HCT116 (cell line): ENCODE measurements around the gene NME9. TPM values are rescaled to one million over a fixed set of nuclear protein-coding genes. Genes with fewer than 3 reads are reported as not detected.

ENCODE experiments used
- ATAC-seq: fragments of 200-7000 bp; cut with Tn5 transposase; 2 replicates; pipeline ENCODE4 v1.9.1; 2020; ENCODE audit warnings: mild to moderate bottlenecking, moderate library complexity
- BruUV-seq: library from RNA; stranded (reverse); fragments of 400-500 nt; replicated peaks from 2 replicates; lab custom pipeline; 2021; lab: Mats Ljungman, UMichigan
- CTCF ChIA-PET: fragments of 300-600 bp; sonication (Branson Sonifier 250); formaldehyde crosslinking; loops from one replicate; lab custom pipeline; 2021; ENCODE audit warnings: antibody characterized with exemption; lab: Charles Lee
- POLR2A ChIA-PET: fragments of 300-600, 350-600 bp; sonication (Branson Sonifier 250); formaldehyde crosslinking; loops from one replicate; lab custom pipeline; 2021; ENCODE audit warnings: antibody characterized with exemption; lab: Charles Lee
- RAD21 ChIA-PET, 2 experiments: fragments of 300-600 bp; sonication (Branson Sonifier 250); formaldehyde crosslinking; loops; one replicate each; lab custom pipeline; 2023; ENCODE audit warnings: low total read pairs in 2 of 2; ENCODE audit not compliant: uncharacterized antibody in 2 of 2, unreplicated experiment in 2 of 2, low non-redundant PET in 1 of 2; lab: Charles Lee
- DNase-seq: peaks from one replicate; pipeline ENCODE4 v3.0.0-alpha.2; 2010; ENCODE audit warnings: low read depth, low spot score
- H2AFZ ChIP-seq: fragments of 200-600 bp; shearing (Covaris generic), sonication (generic); 2 replicates; pipeline ENCODE4 v1.6.1; 2017; ENCODE audit warnings: low read depth, mixed run types, mixed read lengths, antibody characterized with exemption, low read length; ENCODE audit not compliant: poor library complexity, severe bottlenecking
- H3K27ac ChIP-seq: 2 replicates; pipeline ENCODE4 v1.5.1; 2012; ENCODE audit warnings: low read depth, low read length
- H3K27me3 ChIP-seq: fragments of 200-600 bp; sonication (generic); 2 replicates; pipeline ENCODE4 v1.6.1; 2016; ENCODE audit warnings: mixed run types, low read length, mixed read lengths; ENCODE audit not compliant: insufficient read depth
- H3K36me3 ChIP-seq, 2 experiments: fragments of 200-500 bp in 1 of 2; fragments of 200-600 bp in 1 of 2; sonication (Bioruptor generic) in 1 of 2; sonication (generic) in 1 of 2; 2 replicates each; pipeline versions ENCODE4 v1.5.1 to v1.6.1; 2014 to 2016; ENCODE audit warnings: low read length in 2 of 2, inconsistent platforms in 1 of 2, mixed read lengths in 1 of 2, mixed run types in 1 of 2; ENCODE audit not compliant: insufficient read depth in 2 of 2, control insufficient read depth in 1 of 2
- H3K4me1 ChIP-seq, 2 experiments: fragments of 200-600 bp in 1 of 2; sonication (generic) in 1 of 2; 2 replicates each; pipeline versions ENCODE4 v1.5.1 to v1.6.1; 2012 to 2017; ENCODE audit warnings: low read length in 2 of 2, inconsistent platforms in 1 of 2, mild to moderate bottlenecking in 1 of 2, mixed read lengths in 1 of 2, mixed run types in 1 of 2, moderate library complexity in 1 of 2; ENCODE audit not compliant: insufficient read depth in 2 of 2, control insufficient read depth in 1 of 2
- H3K4me2 ChIP-seq: fragments of 200-600 bp; sonication (generic); 2 replicates; pipeline ENCODE4 v1.6.1; 2017; ENCODE audit warnings: mixed run types, low read length, mixed read lengths
- H3K4me3 ChIP-seq, 2 experiments: fragments of 200-600 bp in 1 of 2; sonication (generic) in 1 of 2; replicated peaks in 1 of 2; 2 replicates each; pipeline ENCODE4 v1.5.1; 2011 to 2016; ENCODE audit warnings: low read length in 2 of 2, control low read depth in 1 of 2, low read depth in 1 of 2, mild to moderate bottlenecking in 1 of 2, mixed read lengths in 1 of 2, mixed run types in 1 of 2
- H3K79me2 ChIP-seq: fragments of 200-600 bp; sonication (generic); 2 replicates; pipeline ENCODE4 v1.6.1; 2017; ENCODE audit warnings: mild to moderate bottlenecking, mixed run types, low read length, moderate library complexity, mixed read lengths; ENCODE audit not compliant: insufficient read depth
- H3K9ac ChIP-seq: fragments of 200-600 bp; sonication (generic); 2 replicates; pipeline ENCODE4 v1.6.1; 2016; ENCODE audit warnings: low read length, mixed read lengths
- H3K9me2 ChIP-seq: fragments of 200-600 bp; sonication (generic), shearing (Covaris generic); 2 replicates; pipeline ENCODE4 v1.6.1; 2017; ENCODE audit warnings: mixed run types, mild to moderate bottlenecking, moderate library complexity; ENCODE audit not compliant: insufficient read depth
- H3K9me3 ChIP-seq, 2 experiments: fragments of 200-500 bp in 1 of 2; fragments of 200-600 bp in 1 of 2; sonication (Bioruptor generic) in 1 of 2; sonication (generic) in 1 of 2; 2 replicates each; pipeline ENCODE4 v1.6.1; 2014 to 2017; ENCODE audit warnings: low read length in 2 of 2, mixed read lengths in 2 of 2, inconsistent platforms in 1 of 2, low read depth in 1 of 2, mild to moderate bottlenecking in 1 of 2, mixed run types in 1 of 2, moderate library complexity in 1 of 2; ENCODE audit not compliant: control insufficient read depth in 1 of 2, insufficient read depth in 1 of 2
- H4K20me1 ChIP-seq: fragments of 200-600 bp; sonication (generic), shearing (Covaris generic); 2 replicates; pipeline ENCODE4 v1.6.1; 2017; ENCODE audit warnings: mixed run types, mild to moderate bottlenecking, moderate library complexity; ENCODE audit not compliant: insufficient read depth
- CTCF ChIP-seq, 3 experiments: fragments of 200-600 bp in 1 of 3; sonication (generic) in 1 of 3; IDR thresholded peaks in 2 of 3; conservative IDR thresholded peaks in 1 of 3; 2 replicates each; pipeline ENCODE4 v1.5.1; 2012 to 2017; ENCODE audit warnings: low read depth in 2 of 3, low read length in 2 of 3, antibody characterized with exemption in 1 of 3, borderline replicate concordance in 1 of 3, control low read depth in 1 of 3, mild to moderate bottlenecking in 1 of 3, mixed read lengths in 1 of 3, mixed run types in 1 of 3, moderate library complexity in 1 of 3; ENCODE audit not compliant: insufficient read depth in 1 of 3
- RAD21 ChIP-seq: IDR thresholded peaks from 2 replicates; pipeline ENCODE4 v1.6.1; 2012; ENCODE audit warnings: low read depth, mild to moderate bottlenecking
- SP1 ChIP-seq: IDR thresholded peaks from 2 replicates; pipeline ENCODE4 v1.6.1; 2012; ENCODE audit warnings: low read depth
- TCF7L2 ChIP-seq: IDR thresholded peaks from 2 replicates; pipeline ENCODE4 v1.7.0; 2011; ENCODE audit warnings: borderline replicate concordance, inconsistent platforms; ENCODE audit not compliant: insufficient read depth, insufficient read length; ENCODE audit errors: extremely low read depth
- intact Hi-C: fragments of 100-400 bp; cut with micrococcal nuclease; formaldehyde crosslinking; loops from 2 replicates; pipeline ENCODE4 v1.10.0; 2022
- total RNA-seq: library from RNA; stranded (reverse); gene quantifications from one replicate; pipeline ENCODE4 v1.2.1, GENCODE V29; 2021; ENCODE audit not compliant: unreplicated experiment

The NME9 gene
- total RNA-seq, 1 experiment from 2014 or later, result 0.79 TPM

DNA sequence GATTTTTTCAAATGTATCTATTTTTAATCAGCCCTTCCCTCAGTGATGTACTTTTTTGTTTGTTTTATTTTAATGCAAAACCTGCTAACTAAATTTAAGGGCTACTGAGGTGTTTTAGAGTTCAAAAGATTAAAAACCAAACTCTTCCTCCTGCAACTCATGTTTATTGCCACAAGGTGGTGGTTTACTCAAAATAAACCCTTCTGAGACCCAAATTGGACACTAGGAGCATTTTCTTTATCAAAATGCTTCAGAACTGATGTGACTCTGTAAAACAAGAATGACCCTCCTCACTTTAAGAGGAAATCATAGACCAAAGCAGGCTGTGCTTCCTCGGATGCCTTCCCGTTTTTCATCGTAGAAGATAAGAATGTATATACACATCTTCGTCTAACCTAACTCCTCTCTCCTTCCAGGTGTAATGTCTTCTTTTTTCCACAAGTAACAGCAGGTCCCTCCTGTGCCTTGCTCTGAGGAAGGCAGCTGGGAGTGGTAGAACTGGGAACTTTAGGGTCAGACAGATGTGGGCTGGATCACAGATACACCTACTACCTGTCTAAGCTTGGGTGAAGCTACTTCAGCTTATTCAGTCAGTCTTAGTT is 2.9 kb upstream of the NME9 start:
- H3K9me3 ChIP-seq, result no peaks in the 10 kb centered on the region
- RAD21 ChIA-PET, result interaction anchor here in 1 of 2 experiments (1.2 kb wide), 1 partner anchor 17 kb away, joined by 3 read pairs; no protein-coding TSS in a partner anchor
- DNase-seq, result peak; percentile 39
- TF ChIP-seq SP1 (no peak), RAD21 (peak; percentile 83), CTCF (IDR thresholded peaks at IDR 0.05 in 2 of 3, conservative IDR thresholded peaks at IDR 0.05 in 1 of 3; ENCODE audit: borderline replicate concordance in 1 of 3, insufficient read depth in 1 of 3, low read depth in 2 of 3, low read length in 2 of 3) (peak; percentile 54 to 83 (median 73))
- no peaks in the 10 kb centered on the region for H3K79me2 ChIP-seq
- BruUV-seq, result no TSS peak
- peak overlapping the region; percentile 81 for H2AFZ ChIP-seq
- H3K4me3 ChIP-seq, result no peak overlapping the region; a peak in 1 of 4 replicates
- H3K27ac ChIP-seq, result no peak overlapping the region
- intact Hi-C loops, result loop anchor here (1.0 to 5.0 kb wide), 4 partner anchors 66 to 590 kb away; no protein-coding TSS in a partner anchor
- POLR2A ChIA-PET, result no interaction called here
- ATAC-seq, result peak; percentile 27; the same call in 1 of the 2 replicates
- H4K20me1 ChIP-seq, result no peaks in the 10 kb centered on the region
- peaks cover 4 to 39% of the 10 kb centered on the region in 2 experiments; a peak in 3 of 4 replicates for H3K4me1 ChIP-seq
- CTCF ChIA-PET, result interaction anchor here (0.7 to 1.1 kb wide), 3 partner anchors 85 to 583 kb away, joined by 3 to 4 read pairs (median 3); no protein-coding TSS in a partner anchor
- H3K36me3 ChIP-seq, result no peaks in the 10 kb centered on the region
- H3K4me2 ChIP-seq, result peak overlapping the region; percentile 51
- H3K9me2 ChIP-seq, result no peaks in the 10 kb centered on the region
- no peak overlapping the region for H3K9ac ChIP-seq
- no peaks in the 10 kb centered on the region for H3K27me3 ChIP-seq

DNA sequence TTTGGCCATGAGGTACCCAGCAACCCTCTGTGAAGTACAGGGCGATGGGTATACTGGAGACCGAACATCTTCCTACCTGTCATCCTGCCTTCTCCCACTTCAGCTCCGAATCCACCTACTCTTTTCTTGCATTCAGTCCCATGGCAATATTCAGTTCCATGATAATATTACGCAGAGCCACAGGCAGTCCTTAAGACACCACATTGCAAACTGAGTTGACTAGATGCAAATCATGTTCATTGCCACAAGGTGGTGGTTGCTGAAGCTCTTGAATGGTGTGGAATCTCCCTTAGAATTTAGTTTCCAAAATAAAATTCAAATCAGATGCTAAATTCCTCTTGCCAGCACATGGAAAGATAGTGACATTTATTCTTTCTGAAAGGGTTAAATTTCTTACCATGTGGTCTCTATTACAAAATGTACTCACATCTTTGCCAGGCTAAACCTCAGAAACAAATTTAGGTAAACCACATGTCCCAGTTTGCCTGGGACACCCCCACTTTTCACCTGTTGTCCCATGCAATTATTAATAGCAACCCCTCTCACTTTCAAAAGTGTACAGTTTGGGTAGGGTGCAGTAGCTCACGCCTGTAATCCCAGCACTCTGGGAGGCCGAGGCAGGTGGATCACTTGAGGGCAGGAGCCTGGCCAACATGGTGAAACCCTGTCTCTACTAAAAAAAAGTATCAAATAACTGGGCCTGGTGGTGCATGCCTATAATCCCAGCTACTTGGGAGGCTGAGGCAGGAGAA is 1.7 kb upstream of the NME9 start:
- ChIA-PET RAD21 (no interaction called here), CTCF (interaction anchor here (0.7 to 1.5 kb wide), 3 partner anchors 59 to 146 kb away, joined by 3 to 4 read pairs (median 3); no protein-coding TSS in a partner anchor), POLR2A (no interaction called here)
- Histone ChIP-seq H3K27me3 (no peaks in the 10 kb centered on the region), H3K4me3 (no peak overlapping the region), H3K9me2 (no peaks in the 10 kb centered on the region), H3K9me3 (no peaks in the 10 kb centered on the region), H3K9ac (no peak overlapping the region), H3K4me1 (peaks cover 4 to 30% of the 10 kb centered on the region in 2 experiments; a peak in 3 of 4 replicates), H4K20me1 (no peaks in the 10 kb centered on the region), H3K79me2 (no peaks in the 10 kb centered on the region), H3K27ac (no peak overlapping the region), H2AFZ (no peak overlapping the region), H3K36me3 (no peaks in the 10 kb centered on the region), H3K4me2 (no peak overlapping the region)
- DNase-seq, result no peak
- intact Hi-C loops, result loop anchor here (5.0 kb wide), 1 partner anchor 591 kb away; no protein-coding TSS in a partner anchor
- BruUV-seq, result no TSS peak
- TF ChIP-seq TCF7L2 (no peak), CTCF (IDR thresholded peaks at IDR 0.05 in 2 of 3, conservative IDR thresholded peaks at IDR 0.05 in 1 of 3; ENCODE audit: borderline replicate concordance in 1 of 3, insufficient read depth in 1 of 3, low read depth in 2 of 3, low read length in 2 of 3) (peak in 2 of 3 experiments; percentile 33 to 34; a peak in 4 of 6 replicates), RAD21 (peak; percentile 14; the same call in 1 of the 2 replicates)
- no peak for ATAC-seq
